GM23338 (cell line): ENCODE results near the gene ACCS. TPM values are rescaled to one million over a fixed set of nuclear protein-coding genes. Genes with fewer than 3 reads are reported as not detected.

Source experiments
- ATAC-seq: fragments of 200-7000 bp; cut with Tn5 transposase; 3 replicates; pipeline ENCODE4 v1.9.1; 2020
- DNase-seq: peaks from one replicate; pipeline ENCODE4 v3.0.0-alpha.2; 2015; ENCODE audit warnings: low spot score
- H2AFZ ChIP-seq: fragments of 200-600 bp; sonication (generic); 2 replicates; pipeline ENCODE4 v1.8.0; 2016; ENCODE audit warnings: antibody characterized with exemption, mild to moderate bottlenecking, moderate library complexity
- H3F3A ChIP-seq: fragments of 200-600 bp; sonication (generic); replicated peaks from 2 replicates; pipeline ENCODE4 v1.8.0; 2017; ENCODE audit warnings: antibody characterized with exemption, mixed run types, low read depth
- H3K27ac ChIP-seq: fragments of 200-600 bp; sonication (generic); 2 replicates; pipeline ENCODE4 v1.6.1; 2016; ENCODE audit warnings: low read depth
- H3K27me3 ChIP-seq: fragments of 200-600 bp; sonication (generic); 2 replicates; pipeline ENCODE4 v1.8.0; 2016; ENCODE audit warnings: mild to moderate bottlenecking, mixed run types, moderate library complexity; ENCODE audit not compliant: insufficient read depth
- H3K36me3 ChIP-seq: fragments of 200-600 bp; sonication (generic); 2 replicates; pipeline ENCODE4 v1.8.0; 2016; ENCODE audit warnings: mild to moderate bottlenecking; ENCODE audit not compliant: insufficient read depth
- H3K4me1 ChIP-seq: fragments of 200-600 bp; sonication (generic); 2 replicates; pipeline ENCODE4 v1.8.0; 2016; ENCODE audit warnings: mild to moderate bottlenecking, moderate library complexity; ENCODE audit not compliant: insufficient read depth
- H3K4me2 ChIP-seq: fragments of 200-600 bp; sonication (generic); 2 replicates; pipeline ENCODE4 v1.7.1; 2017; ENCODE audit warnings: mixed run types
- H3K4me3 ChIP-seq: fragments of 200-600 bp; sonication (generic); 2 replicates; pipeline ENCODE4 v1.6.1; 2016; ENCODE audit warnings: mixed run types
- H3K79me2 ChIP-seq: fragments of 200-600 bp; sonication (generic); replicated peaks from 2 replicates; pipeline ENCODE4 v1.8.0; 2017; ENCODE audit warnings: mild to moderate bottlenecking; ENCODE audit not compliant: insufficient read depth
- H3K9me2 ChIP-seq: fragments of 200-600 bp; sonication (generic); 2 replicates; pipeline ENCODE4 v1.8.0; 2017; ENCODE audit not compliant: insufficient read depth
- H4K20me1 ChIP-seq: fragments of 200-600 bp; sonication (generic); replicated peaks from 2 replicates; pipeline ENCODE4 v1.8.0; 2017; ENCODE audit warnings: mild to moderate bottlenecking; ENCODE audit not compliant: insufficient read depth
- H3K27ac Mint-ChIP-seq: 2 replicates; pipeline ENCODE4 v1.8.0; 2020; ENCODE audit warnings: inconsistent platforms, mild to moderate bottlenecking, moderate library complexity, mixed read lengths
- H3K27me3 Mint-ChIP-seq: 3 replicates; pipeline ENCODE4 v1.8.0; 2022; ENCODE audit warnings: low read depth, mild to moderate bottlenecking, moderate library complexity, mixed read lengths, inconsistent platforms; ENCODE audit not compliant: insufficient read depth, poor library complexity
- H3K36me3 Mint-ChIP-seq: 3 replicates; pipeline ENCODE4 v1.8.0; 2021; ENCODE audit warnings: low read depth, mild to moderate bottlenecking, inconsistent platforms, moderate library complexity, mixed read lengths
- H3K4me1 Mint-ChIP-seq: 3 replicates; pipeline ENCODE4 v1.8.0; 2020; ENCODE audit warnings: mild to moderate bottlenecking, inconsistent platforms, mixed read lengths
- H3K4me3 Mint-ChIP-seq: 3 replicates; pipeline ENCODE4 v1.8.0; 2021; ENCODE audit warnings: moderate library complexity, mild to moderate bottlenecking, inconsistent platforms, mixed read lengths
- H3K9me3 Mint-ChIP-seq: 3 replicates; pipeline ENCODE4 v1.8.0; 2020; ENCODE audit warnings: moderate library complexity, mild to moderate bottlenecking, inconsistent platforms, mixed read lengths
- CREB1 ChIP-seq: fragments of 250-450 bp; sonication (Bioruptor Pico); IDR thresholded peaks from 2 replicates; pipeline ENCODE4 v1.5.0; 2020; ENCODE audit warnings: low read depth, mild to moderate bottlenecking, moderate library complexity
- EZH2 ChIP-seq: fragments of 200-600 bp; sonication (generic); IDR thresholded peaks from one replicate; pipeline ENCODE4 v1.8.0; 2017; ENCODE audit warnings: antibody characterized with exemption, mild to moderate bottlenecking, low read depth; ENCODE audit not compliant: unreplicated experiment
- NANOG ChIP-seq: IDR thresholded peaks from 2 replicates; pipeline ENCODE4 v1.6.1; 2016; ENCODE audit warnings: antibody characterized with exemption, borderline replicate concordance
- POLR2AphosphoS5 ChIP-seq: IDR thresholded peaks from 2 replicates; pipeline ENCODE4 v1.6.1; 2016; ENCODE audit warnings: antibody characterized with exemption, low read depth
- STAT1 ChIP-seq: IDR thresholded peaks from one replicate; pipeline ENCODE4 v1.6.1; 2016; ENCODE audit warnings: antibody characterized with exemption; ENCODE audit not compliant: unreplicated experiment
- ZNF331 ChIP-seq: fragments of 250-450 bp; sonication (Bioruptor Pico); IDR thresholded peaks from 2 replicates; pipeline ENCODE4 v1.5.0; 2020; ENCODE audit warnings: low read depth, mild to moderate bottlenecking, moderate library complexity
- polyA plus RNA-seq: library from polyadenylated mRNA; unstranded; fragments of >200 nt; fragmentation: Nextera tagmentation; extraction: Ambion mirVana; gene quantifications from 2 replicates; pipeline ENCODE4 v1.2.1, GENCODE V29; 2016
- total RNA-seq: library from RNA; depleted of rRNA; stranded (reverse); fragments of >200 nt; shearing (Covaris generic); gene quantifications from 2 replicates; pipeline ENCODE4 v1.2.3, GENCODE V29; 2014
- TF ChIP-seq, protein P1 (sequence below): IDR thresholded peaks from 2 replicates; pipeline ENCODE4 v1.6.1; 2016; ENCODE audit warnings: antibody characterized with exemption
- TF ChIP-seq, protein P2 (sequence below), 2 experiments: fragments of 200-600 bp in 1 of 2; sonication (generic) in 1 of 2; conservative IDR thresholded peaks; 2 replicates each; pipeline versions ENCODE4 v1.5.1 to v1.6.1; 2016 to 2017; ENCODE audit warnings: antibody characterized with exemption in 2 of 2, low read depth in 2 of 2, mild to moderate bottlenecking in 2 of 2, moderate library complexity in 1 of 2
- TF ChIP-seq, protein P3 (sequence below): IDR thresholded peaks from one replicate; pipeline ENCODE4 v1.6.1; 2018; ENCODE audit warnings: antibody characterized with exemption; ENCODE audit not compliant: unreplicated experiment

Gene ACCS
- total and polyA plus RNA-seq, 2 experiments from 2014 or later = 3.6 to 6.6 TPM

DNA sequence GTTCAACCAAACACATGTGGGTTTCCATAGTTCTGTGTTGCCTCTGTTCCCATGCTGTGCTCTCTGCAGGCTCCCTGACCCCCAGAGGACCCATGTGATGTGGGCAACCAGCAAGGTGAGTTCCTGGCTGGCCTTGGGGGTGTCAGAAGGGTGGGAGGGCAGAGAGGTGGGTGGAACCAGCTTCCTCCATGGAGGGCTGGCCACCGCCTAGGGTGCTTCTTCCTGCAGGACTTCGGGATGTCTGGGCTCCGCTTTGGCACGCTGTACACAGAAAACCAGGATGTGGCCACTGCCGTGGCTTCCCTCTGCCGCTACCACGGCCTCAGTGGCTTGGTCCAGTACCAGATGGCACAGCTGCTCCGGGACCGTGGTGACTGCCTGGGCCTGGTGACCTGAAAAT, 14.9 kb downstream of the ACCS start:
- H3K9me3 Mint-ChIP-seq = peaks cover 6% of the 10 kb centered on the region; the same call in 2 of the 3 replicates
- no peaks in the 10 kb centered on the region for H3F3A ChIP-seq
- no peak overlapping the region for H3K27ac Mint-ChIP-seq
- no peaks in the 10 kb centered on the region for H3K27me3 ChIP-seq
- H3K4me1 ChIP-seq = no peaks in the 10 kb centered on the region
- no peak for ATAC-seq
- no peaks in the 10 kb centered on the region for H3K36me3 ChIP-seq
- no peak overlapping the region for H2AFZ ChIP-seq
- H3K27ac ChIP-seq = no peak overlapping the region
- no peak overlapping the region for H3K4me3 ChIP-seq
- H4K20me1 ChIP-seq = no peaks in the 10 kb centered on the region
- H3K9me2 ChIP-seq = no peaks in the 10 kb centered on the region
- TF ChIP-seq, protein P1, sequence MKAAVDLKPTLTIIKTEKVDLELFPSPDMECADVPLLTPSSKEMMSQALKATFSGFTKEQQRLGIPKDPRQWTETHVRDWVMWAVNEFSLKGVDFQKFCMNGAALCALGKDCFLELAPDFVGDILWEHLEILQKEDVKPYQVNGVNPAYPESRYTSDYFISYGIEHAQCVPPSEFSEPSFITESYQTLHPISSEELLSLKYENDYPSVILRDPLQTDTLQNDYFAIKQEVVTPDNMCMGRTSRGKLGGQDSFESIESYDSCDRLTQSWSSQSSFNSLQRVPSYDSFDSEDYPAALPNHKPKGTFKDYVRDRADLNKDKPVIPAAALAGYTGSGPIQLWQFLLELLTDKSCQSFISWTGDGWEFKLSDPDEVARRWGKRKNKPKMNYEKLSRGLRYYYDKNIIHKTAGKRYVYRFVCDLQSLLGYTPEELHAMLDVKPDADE = no peak
- TF ChIP-seq ZNF331 (CRISPR knock-in tag) (no peak), EZH2 (no peak), POLR2AphosphoS5 (no peak), NANOG (no peak), CREB1 (CRISPR knock-in tag) (no peak), STAT1 (no peak)
- TF ChIP-seq, protein P2, sequence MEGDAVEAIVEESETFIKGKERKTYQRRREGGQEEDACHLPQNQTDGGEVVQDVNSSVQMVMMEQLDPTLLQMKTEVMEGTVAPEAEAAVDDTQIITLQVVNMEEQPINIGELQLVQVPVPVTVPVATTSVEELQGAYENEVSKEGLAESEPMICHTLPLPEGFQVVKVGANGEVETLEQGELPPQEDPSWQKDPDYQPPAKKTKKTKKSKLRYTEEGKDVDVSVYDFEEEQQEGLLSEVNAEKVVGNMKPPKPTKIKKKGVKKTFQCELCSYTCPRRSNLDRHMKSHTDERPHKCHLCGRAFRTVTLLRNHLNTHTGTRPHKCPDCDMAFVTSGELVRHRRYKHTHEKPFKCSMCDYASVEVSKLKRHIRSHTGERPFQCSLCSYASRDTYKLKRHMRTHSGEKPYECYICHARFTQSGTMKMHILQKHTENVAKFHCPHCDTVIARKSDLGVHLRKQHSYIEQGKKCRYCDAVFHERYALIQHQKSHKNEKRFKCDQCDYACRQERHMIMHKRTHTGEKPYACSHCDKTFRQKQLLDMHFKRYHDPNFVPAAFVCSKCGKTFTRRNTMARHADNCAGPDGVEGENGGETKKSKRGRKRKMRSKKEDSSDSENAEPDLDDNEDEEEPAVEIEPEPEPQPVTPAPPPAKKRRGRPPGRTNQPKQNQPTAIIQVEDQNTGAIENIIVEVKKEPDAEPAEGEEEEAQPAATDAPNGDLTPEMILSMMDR (conservative IDR thresholded peaks at IDR 0.05; ENCODE audit: low read depth in 2 of 2) = no peak
- TF ChIP-seq, protein P3, sequence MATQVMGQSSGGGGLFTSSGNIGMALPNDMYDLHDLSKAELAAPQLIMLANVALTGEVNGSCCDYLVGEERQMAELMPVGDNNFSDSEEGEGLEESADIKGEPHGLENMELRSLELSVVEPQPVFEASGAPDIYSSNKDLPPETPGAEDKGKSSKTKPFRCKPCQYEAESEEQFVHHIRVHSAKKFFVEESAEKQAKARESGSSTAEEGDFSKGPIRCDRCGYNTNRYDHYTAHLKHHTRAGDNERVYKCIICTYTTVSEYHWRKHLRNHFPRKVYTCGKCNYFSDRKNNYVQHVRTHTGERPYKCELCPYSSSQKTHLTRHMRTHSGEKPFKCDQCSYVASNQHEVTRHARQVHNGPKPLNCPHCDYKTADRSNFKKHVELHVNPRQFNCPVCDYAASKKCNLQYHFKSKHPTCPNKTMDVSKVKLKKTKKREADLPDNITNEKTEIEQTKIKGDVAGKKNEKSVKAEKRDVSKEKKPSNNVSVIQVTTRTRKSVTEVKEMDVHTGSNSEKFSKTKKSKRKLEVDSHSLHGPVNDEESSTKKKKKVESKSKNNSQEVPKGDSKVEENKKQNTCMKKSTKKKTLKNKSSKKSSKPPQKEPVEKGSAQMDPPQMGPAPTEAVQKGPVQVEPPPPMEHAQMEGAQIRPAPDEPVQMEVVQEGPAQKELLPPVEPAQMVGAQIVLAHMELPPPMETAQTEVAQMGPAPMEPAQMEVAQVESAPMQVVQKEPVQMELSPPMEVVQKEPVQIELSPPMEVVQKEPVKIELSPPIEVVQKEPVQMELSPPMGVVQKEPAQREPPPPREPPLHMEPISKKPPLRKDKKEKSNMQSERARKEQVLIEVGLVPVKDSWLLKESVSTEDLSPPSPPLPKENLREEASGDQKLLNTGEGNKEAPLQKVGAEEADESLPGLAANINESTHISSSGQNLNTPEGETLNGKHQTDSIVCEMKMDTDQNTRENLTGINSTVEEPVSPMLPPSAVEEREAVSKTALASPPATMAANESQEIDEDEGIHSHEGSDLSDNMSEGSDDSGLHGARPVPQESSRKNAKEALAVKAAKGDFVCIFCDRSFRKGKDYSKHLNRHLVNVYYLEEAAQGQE = no peak
- no peaks in the 10 kb centered on the region for H3K27me3 Mint-ChIP-seq
- 0 out of 3 replicates have a peak, but pooled peaks cover 4% of the 10 kb centered on the region for H3K4me1 Mint-ChIP-seq
- no peak overlapping the region for H3K4me3 Mint-ChIP-seq
- peaks cover 16% of the 10 kb centered on the region for H3K36me3 Mint-ChIP-seq
- no peak for DNase-seq
- no peak overlapping the region for H3K4me2 ChIP-seq
- H3K79me2 ChIP-seq = no peaks in the 10 kb centered on the region

DNA sequence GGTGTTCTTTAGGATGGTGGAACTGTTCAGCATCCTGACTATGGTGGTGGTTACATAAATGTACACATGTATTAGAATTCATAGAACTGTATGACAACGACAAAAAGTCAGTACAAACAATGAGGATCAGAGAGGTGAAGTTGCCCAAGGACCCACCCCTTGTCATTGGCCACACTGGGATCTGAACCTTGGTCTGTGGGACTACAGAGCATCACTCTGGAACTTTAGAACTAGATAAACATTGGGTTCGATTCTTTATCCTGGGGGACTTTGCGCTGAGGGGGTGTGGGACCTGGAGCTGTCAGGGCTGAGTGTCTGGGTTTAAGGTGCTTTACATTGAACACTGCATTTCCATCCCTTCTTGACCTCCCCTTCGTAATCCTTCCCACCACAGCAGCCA, 16.6 kb downstream of the ACCS start:
- Mint-ChIP-seq H3K27me3 (no peaks in the 10 kb centered on the region), H3K4me1 (0 out of 3 replicates have a peak, but pooled peaks cover 4% of the 10 kb centered on the region)
- TF ChIP-seq, protein P3 = no peak

More for the DNA sequence above, 16.6 kb downstream of the ACCS start:
- no peak overlapping the region for H2AFZ ChIP-seq
- peaks cover 2% of the 10 kb centered on the region; the same call in 1 of the 2 replicates for H3K9me2 ChIP-seq
- H3K27ac ChIP-seq = no peak overlapping the region
- H3K27me3 ChIP-seq = no peaks in the 10 kb centered on the region
- no peaks in the 10 kb centered on the region for H3K36me3 ChIP-seq
- no peak overlapping the region for H3K4me2 ChIP-seq
- no peaks in the 10 kb centered on the region for H3K4me1 ChIP-seq
- Mint-ChIP-seq H3K9me3 (peaks cover 9% of the 10 kb centered on the region; the same call in 2 of the 3 replicates), H3K27ac (no peak overlapping the region), H3K4me3 (no peak overlapping the region), H3K36me3 (peaks cover 18% of the 10 kb centered on the region)
- ATAC-seq (no peak), DNase-seq (no peak)
- no peaks in the 10 kb centered on the region for H3F3A ChIP-seq
- no peaks in the 10 kb centered on the region for H4K20me1 ChIP-seq
- no peak overlapping the region for H3K4me3 ChIP-seq
- H3K79me2 ChIP-seq = no peaks in the 10 kb centered on the region
